SH-SY5Y (cell line): ENCODE measurements around the gene UCHL3.

Source experiments
- GATA2 ChIP-seq: IDR thresholded peaks from 2 replicates; pipeline ENCODE4 v1.6.1; 2011; ENCODE audit warnings: mild to moderate bottlenecking, low read depth, low read length
- GATA3 ChIP-seq: IDR thresholded peaks from 2 replicates; pipeline ENCODE4 v1.6.1; 2011; ENCODE audit warnings: low read depth, mild to moderate bottlenecking, low read length, moderate library complexity

DNA sequence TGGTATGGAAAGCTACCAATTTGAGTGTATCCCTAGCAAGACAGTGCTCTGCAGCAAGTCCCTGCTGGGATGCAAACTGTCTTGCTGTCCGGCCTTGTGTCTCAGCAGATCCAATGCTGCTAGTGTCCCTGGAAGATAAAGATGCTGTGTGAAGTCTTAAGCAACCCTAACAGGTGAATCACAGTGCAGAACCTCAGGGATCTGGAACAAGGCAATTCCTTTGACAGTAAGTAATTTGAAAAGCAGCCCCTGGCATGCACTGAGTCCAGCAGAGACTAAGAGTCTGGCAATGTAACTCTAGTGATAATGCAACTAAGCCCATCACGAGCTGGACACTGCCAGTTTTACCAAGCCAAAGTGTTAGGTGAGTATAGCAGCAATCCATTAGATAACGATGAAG is 1.7 kb upstream of the UCHL3 start:
- no peak for TF ChIP-seq GATA2
- TF ChIP-seq GATA3 = no peak
